Measurements from ENCODE around the gene FKBP5. TPM values are rescaled to one million over a fixed set of nuclear protein-coding genes. Genes with fewer than 3 reads are reported as not detected.
A peak's percentile ranks its signal among the peaks of the same experiment; 100 is the strongest.

Gene FKBP5
- total RNA-seq, 1 donor from 2014 or later = 128 TPM

DNA sequence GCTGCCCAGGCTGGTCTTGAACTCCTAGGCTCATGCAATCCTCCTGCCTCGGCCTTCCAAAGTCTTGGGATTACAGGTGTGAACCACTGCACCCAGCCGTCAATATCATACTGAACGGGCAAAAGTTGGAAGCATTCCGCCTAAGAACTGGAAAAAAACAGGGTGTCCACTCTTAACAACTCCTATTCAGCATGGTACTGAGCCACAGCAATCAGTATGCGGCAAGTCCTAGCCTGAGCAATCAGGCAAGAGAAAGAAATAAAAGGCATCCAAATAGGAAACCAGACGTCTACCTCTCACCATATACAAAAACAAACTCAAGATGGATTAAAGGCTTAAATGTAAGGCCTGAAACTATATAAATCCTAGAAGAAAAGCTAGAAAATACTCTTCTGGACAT is 83.1 kb downstream of the FKBP5 start:
- H3K36me3 ChIP-seq = peaks cover 41% of the 10 kb centered on the region
- H3K27ac ChIP-seq = no peak overlapping the region
- peaks cover 35% of the 10 kb centered on the region for H3K4me1 ChIP-seq
- no peak for ATAC-seq
- H3K27me3 ChIP-seq (ENCODE audit: low read depth) = no peaks in the 10 kb centered on the region
- no peaks in the 10 kb centered on the region for H3K9me3 ChIP-seq
- no peak for TF ChIP-seq CTCF (IDR thresholded peaks at IDR 0.05)
- no peak overlapping the region for H3K4me3 ChIP-seq
- no peak for DNase-seq
- intact Hi-C loops (cut with DNase I) = no loop called here

DNA sequence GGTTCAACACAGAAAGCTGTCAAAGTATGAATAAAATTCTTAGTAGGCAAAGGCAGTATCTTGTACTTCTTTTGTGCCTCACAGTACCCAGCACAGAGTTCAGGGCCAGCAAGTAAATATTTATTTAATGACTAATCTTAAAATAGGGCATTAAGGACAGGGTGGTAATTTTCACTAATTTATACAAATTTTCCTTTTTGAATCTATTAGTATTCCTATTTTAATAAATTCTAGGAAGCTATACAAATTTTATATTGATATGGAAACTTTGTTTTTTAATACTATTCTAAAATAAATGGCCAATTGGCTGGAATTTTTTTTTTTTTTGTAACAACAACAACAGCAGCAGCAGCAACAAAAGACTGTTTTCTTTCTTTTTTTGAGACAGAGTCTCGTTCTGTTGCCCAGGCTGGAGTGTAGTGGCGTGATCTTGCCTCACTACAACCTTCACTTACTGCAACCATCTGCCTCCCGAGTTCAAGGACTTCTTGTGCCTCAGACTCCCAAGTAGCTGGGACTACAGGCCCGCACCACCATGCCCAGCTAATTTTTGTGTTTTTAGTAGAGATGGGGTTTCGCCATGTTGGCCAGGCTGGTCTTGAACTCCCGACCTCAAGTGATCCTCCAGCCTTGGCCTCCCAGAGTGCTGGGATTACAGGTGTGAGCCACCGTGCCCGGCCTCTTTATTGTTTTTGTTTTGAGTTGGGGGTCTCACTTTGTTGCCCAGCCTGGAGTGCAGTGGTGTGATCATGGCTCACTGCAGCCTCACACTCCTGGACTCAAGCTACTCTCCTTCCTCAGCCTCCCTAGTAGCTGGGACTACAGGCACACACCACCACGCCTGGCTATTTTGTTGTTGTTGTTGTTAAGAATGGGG is 85.2 kb downstream of the FKBP5 start:
- no peaks in the 10 kb centered on the region for H3K9me3 ChIP-seq
- H3K27ac ChIP-seq = peak overlapping the region; percentile 83
- no peak for TF ChIP-seq CTCF (IDR thresholded peaks at IDR 0.05)
- DNase-seq = no peak
- intact Hi-C loops (cut with DNase I) = no loop called here
- peaks cover 56% of the 10 kb centered on the region for H3K4me1 ChIP-seq
- peak in 1 of 2 donors; percentile 49 for ATAC-seq
- no peaks in the 10 kb centered on the region for H3K27me3 ChIP-seq (ENCODE audit: low read depth)
- no peak overlapping the region for H3K4me3 ChIP-seq
- peaks cover 24% of the 10 kb centered on the region for H3K36me3 ChIP-seq

DNA sequence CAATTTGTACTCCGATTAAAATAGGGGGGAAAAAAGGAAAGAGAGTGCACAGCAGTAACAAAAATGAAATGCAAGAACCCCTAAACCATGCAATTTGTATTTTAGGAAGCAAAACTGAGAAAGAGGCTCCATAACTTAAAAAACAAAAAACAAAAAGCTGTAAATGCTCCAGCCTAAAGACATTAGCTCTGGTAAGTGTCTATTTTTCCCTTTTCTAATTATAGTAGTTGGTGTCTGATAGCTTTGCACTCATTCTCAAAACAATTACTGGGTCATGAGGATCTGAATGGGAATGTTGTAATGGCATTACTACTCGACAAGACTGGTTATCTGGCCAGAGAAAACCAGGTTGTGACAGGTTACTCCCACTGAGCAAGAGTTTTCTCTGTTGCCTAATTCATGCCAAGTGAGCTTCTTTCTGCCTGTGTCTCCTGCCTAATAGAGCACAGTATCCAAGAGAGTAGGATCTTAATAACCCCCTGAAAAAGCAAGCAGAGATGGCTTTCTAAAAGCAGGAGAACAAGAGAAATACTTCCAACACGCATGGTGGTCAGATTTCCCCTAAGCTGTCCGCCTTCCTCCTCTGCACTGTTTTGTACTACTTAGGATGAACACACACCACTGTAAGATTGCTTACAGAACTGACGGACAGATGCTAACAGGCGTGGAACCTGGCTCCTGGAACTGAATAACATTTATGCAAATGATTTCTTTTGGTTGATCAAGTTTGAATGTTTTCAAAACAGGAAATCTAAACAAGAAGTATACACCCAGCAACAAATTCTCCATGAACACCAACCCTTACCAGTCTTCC is 86.4 kb downstream of the FKBP5 start:
- no peak for TF ChIP-seq CTCF (IDR thresholded peaks at IDR 0.05)
- Histone ChIP-seq H3K36me3 (peaks cover 14% of the 10 kb centered on the region), H3K9me3 (no peaks in the 10 kb centered on the region), H3K4me3 (peak overlapping the region; percentile 9), H3K4me1 (peaks cover 66% of the 10 kb centered on the region), H3K27ac (peak overlapping the region; percentile 83), H3K27me3 (ENCODE audit: low read depth) (no peaks in the 10 kb centered on the region)
- ATAC-seq (peak; percentile 38 to 49), DNase-seq (no peak)
- intact Hi-C loops (cut with DNase I) = no loop called here

- no peak for DNase-seq
Observed at GRCh38 chr6:35601331-35602132, 87.2 kb downstream of the FKBP5 start.

More at GRCh38 chr6:35601331-35602132, 87.2 kb downstream of the FKBP5 start:
- H3K27me3 ChIP-seq (ENCODE audit: low read depth) = no peaks in the 10 kb centered on the region
- H3K9me3 ChIP-seq = no peaks in the 10 kb centered on the region
- peaks cover 14% of the 10 kb centered on the region for H3K36me3 ChIP-seq
- intact Hi-C loops (cut with DNase I) = no loop called here
- H3K4me3 ChIP-seq = peak overlapping the region; percentile 9
- H3K27ac ChIP-seq = peak overlapping the region; percentile 83
- ATAC-seq = peak; percentile 82 to 87
- peaks cover 66% of the 10 kb centered on the region for H3K4me1 ChIP-seq
- no peak for TF ChIP-seq CTCF (IDR thresholded peaks at IDR 0.05)

Data from lower lobe of right lung (tissue), 2 donors.